SK-N-SH (cell line): ENCODE data around the gene TCF23. TPM values are rescaled to one million over a fixed set of nuclear protein-coding genes. Genes with fewer than 3 reads are reported as not detected.
"Not testable (repeated sequence)": the region's sequence is repeated elsewhere in the genome, so short reads cannot be mapped to it uniquely, and the experiment has no call there.

ENCODE experiments used
- CTCF ChIA-PET: fragments of 300-600, 350-600 bp; formaldehyde crosslinking; extraction: SDS; loops from one replicate; lab custom pipeline; 2021; lab: Yijun Ruan, JAX
- POLR2A ChIA-PET: fragments of 350-600 bp; sonication (Branson Sonifier 250); formaldehyde crosslinking; extraction: SDS; loops from one replicate; lab custom pipeline; 2020; ENCODE audit warnings: antibody characterized with exemption, inconsistent platforms; lab: Yijun Ruan, JAX
- DNase-seq: peaks from one replicate; pipeline ENCODE4 v3.0.0; 2012
- H2AFZ ChIP-seq: fragments of 200-600 bp; sonication (generic); 2 replicates; pipeline ENCODE4 v1.8.1; 2016; ENCODE audit warnings: antibody characterized with exemption, mild to moderate bottlenecking, low read depth
- H3F3A ChIP-seq: fragments of 200-600 bp; sonication (generic); replicated peaks from 2 replicates; pipeline ENCODE3; 2016; ENCODE audit warnings: antibody characterized with exemption, mild to moderate bottlenecking; ENCODE audit not compliant: insufficient read depth
- H3K27ac ChIP-seq, 2 experiments: fragments of 200-500 bp in 1 of 2; fragments of 200-600 bp in 1 of 2; sonication (Bioruptor generic) in 1 of 2; sonication (generic), shearing (Covaris generic) in 1 of 2; 2 replicates each; pipeline versions ENCODE4 v1.5.1 to v1.6.1; 2014 to 2016; ENCODE audit warnings: low read depth in 2 of 2, inconsistent platforms in 1 of 2, low read length in 1 of 2, mild to moderate bottlenecking in 1 of 2, mixed read lengths in 1 of 2
- H3K27me3 ChIP-seq: fragments of 200-600 bp; sonication (generic), shearing (Covaris generic); 2 replicates; pipeline ENCODE4 v1.6.1; 2016; ENCODE audit warnings: mixed run types; ENCODE audit not compliant: insufficient read depth
- H3K36me3 ChIP-seq, 2 experiments: fragments of 200-500 bp in 1 of 2; fragments of 200-600 bp in 1 of 2; sonication (Bioruptor generic) in 1 of 2; sonication (generic) in 1 of 2; replicated peaks in 1 of 2; 2 replicates each; pipeline versions ENCODE3 to v1.5.1; 2014 to 2016; ENCODE audit warnings: low read length in 1 of 2, mild to moderate bottlenecking in 1 of 2; ENCODE audit not compliant: insufficient read depth in 2 of 2, control insufficient read depth in 1 of 2
- H3K4me1 ChIP-seq, 2 experiments: fragments of 200-500 bp in 1 of 2; fragments of 200-600 bp in 1 of 2; sonication (Bioruptor generic) in 1 of 2; sonication (generic), shearing (Covaris generic) in 1 of 2; 2 replicates each; pipeline versions ENCODE4 v1.5.1 to v1.6.1; 2014 to 2016; ENCODE audit warnings: low read depth in 1 of 2, low read length in 1 of 2, mixed run types in 1 of 2; ENCODE audit not compliant: insufficient read depth in 2 of 2, control insufficient read depth in 1 of 2
- H3K4me2 ChIP-seq: fragments of 200-600 bp; sonication (generic), shearing (Covaris generic); 2 replicates; pipeline ENCODE4 v1.6.1; 2017; ENCODE audit warnings: mixed run types
- H3K4me3 ChIP-seq, 2 experiments: fragments of 200-500 bp in 1 of 2; fragments of 200-600 bp in 1 of 2; sonication (Bioruptor generic) in 1 of 2; sonication (generic), shearing (Covaris generic) in 1 of 2; 2 replicates each; pipeline versions ENCODE4 v1.5.1 to v1.8.1; 2014 to 2016; ENCODE audit warnings: low read depth in 2 of 2, inconsistent platforms in 1 of 2, low read length in 1 of 2, mild to moderate bottlenecking in 1 of 2, mixed read lengths in 1 of 2, moderate library complexity in 1 of 2
- H3K79me2 ChIP-seq: fragments of 200-600 bp; sonication (generic); 2 replicates; pipeline ENCODE4 v1.8.1; 2017; ENCODE audit warnings: mild to moderate bottlenecking; ENCODE audit not compliant: insufficient read depth
- H3K9ac ChIP-seq: fragments of 200-600 bp; sonication (generic); 2 replicates; pipeline ENCODE4 v1.6.1; 2017; ENCODE audit warnings: mixed run types
- H3K9me2 ChIP-seq: fragments of 200-600 bp; sonication (generic); 2 replicates; pipeline ENCODE4 v1.6.1; 2017; ENCODE audit warnings: mixed run types
- H3K9me3 ChIP-seq: fragments of 200-600 bp; sonication (generic); 2 replicates; pipeline ENCODE4 v1.6.1; 2017; ENCODE audit warnings: mixed run types, mild to moderate bottlenecking, moderate library complexity
- H4K20me1 ChIP-seq: fragments of 200-600 bp; sonication (generic); 2 replicates; pipeline ENCODE4 v1.6.1; 2017; ENCODE audit warnings: mild to moderate bottlenecking, mixed run types; ENCODE audit not compliant: insufficient read depth
- CTCF ChIP-seq: fragments of 200-600 bp; sonication (generic); IDR thresholded peaks from 2 replicates; pipeline ENCODE4 v1.6.1; 2017; ENCODE audit warnings: antibody characterized with exemption, mild to moderate bottlenecking, moderate library complexity
- EZH2phosphoT487 ChIP-seq: fragments of 200-600 bp; sonication (generic); IDR thresholded peaks from 2 replicates; pipeline ENCODE4 v1.6.1; 2017; ENCODE audit warnings: low read depth, mixed run types, mild to moderate bottlenecking, antibody characterized with exemption, moderate library complexity, borderline replicate concordance
- MAX ChIP-seq: IDR thresholded peaks from 2 replicates; pipeline ENCODE4 v1.4.0; 2012; ENCODE audit warnings: low read depth
- MXI1 ChIP-seq: IDR thresholded peaks from 2 replicates; pipeline ENCODE4 v1.6.1; 2012; ENCODE audit warnings: mild to moderate bottlenecking, low read depth, low read length, improper control_type of control experiment
- REST ChIP-seq: IDR thresholded peaks from 2 replicates; pipeline ENCODE4 v1.6.1; 2012; ENCODE audit warnings: mild to moderate bottlenecking, low read depth, low read length, moderate library complexity
- TEAD4 ChIP-seq: IDR thresholded peaks from 2 replicates; pipeline ENCODE4 v1.4.0; 2012; ENCODE audit warnings: mild to moderate bottlenecking, borderline replicate concordance; ENCODE audit not compliant: insufficient read depth
- USF1 ChIP-seq: IDR thresholded peaks from 2 replicates; pipeline ENCODE4 v1.4.0; 2012; ENCODE audit warnings: low read depth, borderline replicate concordance
- ZBTB33 ChIP-seq: IDR thresholded peaks from 2 replicates; pipeline ENCODE4 v1.4.0; 2012; ENCODE audit warnings: low read depth, borderline replicate concordance
- WGBS: methylation state at CpG from one replicate; pipeline ENCODE4 v1.1.6; 2017; ENCODE audit warnings: low lambda C conversion rate; 5-methylcytosine and 5-hydroxymethylcytosine counted together
- polyA plus RNA-seq, 3 experiments: library from polyadenylated mRNA; depleted of rRNA; stranded (reverse); fragments of >200 nt; gene quantifications; 2 replicates each; pipeline ENCODE4 v1.2.3, GENCODE V29; 2012

The TCF23 gene
- polyA plus RNA-seq, 1 of the 3 experiments (the other 2 are of a cell fraction): not detected

- H3K9me3 ChIP-seq: no peaks in the 10 kb centered on the region
- H3K9ac ChIP-seq: no peak overlapping the region
- no peak for TF ChIP-seq EZH2phosphoT487
- TF ChIP-seq CTCF: no peak
- WGBS: 71% methylated on average over 6 of the region's 6 CpGs
- ChIA-PET POLR2A (no interaction called here), CTCF (interaction anchor here (0.6 to 2.8 kb wide), 10 partner anchors 9 to 213 kb away, joined by 3 to 21 read pairs (median 6); no protein-coding TSS in a partner anchor)
- H3K4me2 ChIP-seq: peak overlapping the region; percentile 10
- peaks cover 3 to 7% of the 10 kb centered on the region in 2 experiments; a peak in 3 of 4 replicates for H3K4me1 ChIP-seq
- H3K79me2 ChIP-seq: no peaks in the 10 kb centered on the region
- H3K9me2 ChIP-seq: no peaks in the 10 kb centered on the region
- no peak overlapping the region for H3K27ac ChIP-seq
- no peaks in the 10 kb centered on the region for H3K36me3 ChIP-seq
- H3F3A ChIP-seq: no peaks in the 10 kb centered on the region
- no peaks in the 10 kb centered on the region for H4K20me1 ChIP-seq
- no peak overlapping the region for H2AFZ ChIP-seq
- H3K27me3 ChIP-seq: no peaks in the 10 kb centered on the region
- no peak overlapping the region for H3K4me3 ChIP-seq
- no peak for DNase-seq
These were observed 25.8 kb downstream of the TCF23 start for GRCh38 chr2:27174638-27175037.

- Histone ChIP-seq H3K9me2 (no peaks in the 10 kb centered on the region), H3K27ac (no peak overlapping the region), H4K20me1 (no peaks in the 10 kb centered on the region), H3K4me2 (no peak overlapping the region), H3K36me3 (no peaks in the 10 kb centered on the region), H3K9ac (no peak overlapping the region), H3K79me2 (no peaks in the 10 kb centered on the region), H2AFZ (no peak overlapping the region), H3F3A (no peaks in the 10 kb centered on the region), H3K4me3 (no peak overlapping the region), H3K27me3 (no peaks in the 10 kb centered on the region), H3K4me1 (peaks cover 3 to 13% of the 10 kb centered on the region in 2 experiments; a peak in 3 of 4 replicates), H3K9me3 (no peaks in the 10 kb centered on the region)
- WGBS: 64% methylated on average over 8 of the region's 8 CpGs
- POLR2A ChIA-PET: no interaction called here
- TF ChIP-seq REST (no peak), ZBTB33 (no peak), MAX (no peak), USF1 (no peak), MXI1 (no peak), TEAD4 (no peak)
- no peak for DNase-seq
- CTCF ChIA-PET: interaction anchor here (0.6 to 2.8 kb wide), 11 partner anchors 9 to 213 kb away, joined by 3 to 21 read pairs (median 6); partner anchors contain the start of gene ABHD1
These were observed 26.5 kb downstream of the TCF23 start for GRCh38 chr2:27175330-27175729.

- H2AFZ ChIP-seq, DNase-seq, H3K27me3 ChIP-seq, POLR2A ChIA-PET, H4K20me1 ChIP-seq, H3K36me3 ChIP-seq, H3K9me2 ChIP-seq, H3K9ac ChIP-seq, H3K4me2 ChIP-seq, H3K9me3 ChIP-seq, H3F3A ChIP-seq, H3K4me3 ChIP-seq, H3K27ac ChIP-seq, H3K79me2 ChIP-seq: not testable (repeated sequence)
- H3K4me1 ChIP-seq: peaks cover 3 to 16% of the 10 kb centered on the region in 2 experiments; a peak in 3 of 4 replicates
- CTCF ChIA-PET: interaction anchor here (1.0 to 2.8 kb wide), 9 partner anchors 10 to 214 kb away, joined by 3 to 21 read pairs (median 7); partner anchors contain the start of gene ABHD1
- 73% methylated on average over 4 of the region's 4 CpGs for WGBS
These were observed 27.0 kb downstream of the TCF23 start for GRCh38 chr2:27175781-27176180.
